C4-2B (cell line): ENCODE measurements around the gene MKI67.
"Not testable (repeated sequence)": the region's sequence is repeated elsewhere in the genome, so short reads cannot be mapped to it uniquely, and the experiment has no call there.

Experiments
- H3K27ac ChIP-seq: fragments of 450-650 bp; 2 replicates; pipeline ENCODE4 v1.5.1; 2017
- ZFX ChIP-seq: fragments of 450-650 bp; IDR thresholded peaks from 2 replicates; pipeline ENCODE4 v1.6.1; 2017
- TF ChIP-seq, protein P1 (sequence below): fragments of 450-650 bp; conservative IDR thresholded peaks from 2 replicates; pipeline ENCODE4 v1.5.1; 2017; ENCODE audit warnings: mild to moderate bottlenecking

Gene MKI67

GRCh38 chr10:128095027-128095752 lies 31.0 kb downstream of the MKI67 start:
- H3K27ac ChIP-seq: no peak overlapping the region
- TF ChIP-seq, protein P1, sequence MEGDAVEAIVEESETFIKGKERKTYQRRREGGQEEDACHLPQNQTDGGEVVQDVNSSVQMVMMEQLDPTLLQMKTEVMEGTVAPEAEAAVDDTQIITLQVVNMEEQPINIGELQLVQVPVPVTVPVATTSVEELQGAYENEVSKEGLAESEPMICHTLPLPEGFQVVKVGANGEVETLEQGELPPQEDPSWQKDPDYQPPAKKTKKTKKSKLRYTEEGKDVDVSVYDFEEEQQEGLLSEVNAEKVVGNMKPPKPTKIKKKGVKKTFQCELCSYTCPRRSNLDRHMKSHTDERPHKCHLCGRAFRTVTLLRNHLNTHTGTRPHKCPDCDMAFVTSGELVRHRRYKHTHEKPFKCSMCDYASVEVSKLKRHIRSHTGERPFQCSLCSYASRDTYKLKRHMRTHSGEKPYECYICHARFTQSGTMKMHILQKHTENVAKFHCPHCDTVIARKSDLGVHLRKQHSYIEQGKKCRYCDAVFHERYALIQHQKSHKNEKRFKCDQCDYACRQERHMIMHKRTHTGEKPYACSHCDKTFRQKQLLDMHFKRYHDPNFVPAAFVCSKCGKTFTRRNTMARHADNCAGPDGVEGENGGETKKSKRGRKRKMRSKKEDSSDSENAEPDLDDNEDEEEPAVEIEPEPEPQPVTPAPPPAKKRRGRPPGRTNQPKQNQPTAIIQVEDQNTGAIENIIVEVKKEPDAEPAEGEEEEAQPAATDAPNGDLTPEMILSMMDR: no peak
- no peak for TF ChIP-seq ZFX

DNA sequence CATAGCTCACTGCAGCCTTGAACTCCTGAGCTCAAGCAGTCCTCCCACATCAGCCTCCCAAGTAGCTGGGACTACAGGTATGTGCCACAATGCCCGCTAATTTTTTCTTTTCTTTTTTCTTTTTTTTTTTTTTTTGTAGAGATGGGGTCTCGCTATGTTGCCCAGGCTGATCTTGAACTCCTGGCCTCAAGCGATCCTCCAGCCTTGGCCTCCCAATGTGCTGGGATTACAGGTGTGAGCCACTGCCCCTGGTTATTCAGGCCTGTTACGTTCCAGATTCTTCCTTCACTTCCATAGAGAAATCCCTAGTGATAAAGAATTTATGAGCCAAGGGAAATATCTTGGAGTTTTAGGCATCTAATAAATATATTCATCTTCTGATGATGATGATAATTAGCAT lies 31.6 kb downstream of the MKI67 start:
- not testable (repeated sequence) for H3K27ac ChIP-seq

GRCh38 chr10:128092454-128092853 lies 33.8 kb downstream of the MKI67 start:
- H3K27ac ChIP-seq: no peak overlapping the region
- TF ChIP-seq ZFX: no peak
- TF ChIP-seq, protein P1: no peak

- TF ChIP-seq, protein P1: no peak
- no peak for TF ChIP-seq ZFX
- H3K27ac ChIP-seq: no peak overlapping the region
These were observed 34.5 kb downstream of the MKI67 start for GRCh38 chr10:128091636-128092210.

DNA sequence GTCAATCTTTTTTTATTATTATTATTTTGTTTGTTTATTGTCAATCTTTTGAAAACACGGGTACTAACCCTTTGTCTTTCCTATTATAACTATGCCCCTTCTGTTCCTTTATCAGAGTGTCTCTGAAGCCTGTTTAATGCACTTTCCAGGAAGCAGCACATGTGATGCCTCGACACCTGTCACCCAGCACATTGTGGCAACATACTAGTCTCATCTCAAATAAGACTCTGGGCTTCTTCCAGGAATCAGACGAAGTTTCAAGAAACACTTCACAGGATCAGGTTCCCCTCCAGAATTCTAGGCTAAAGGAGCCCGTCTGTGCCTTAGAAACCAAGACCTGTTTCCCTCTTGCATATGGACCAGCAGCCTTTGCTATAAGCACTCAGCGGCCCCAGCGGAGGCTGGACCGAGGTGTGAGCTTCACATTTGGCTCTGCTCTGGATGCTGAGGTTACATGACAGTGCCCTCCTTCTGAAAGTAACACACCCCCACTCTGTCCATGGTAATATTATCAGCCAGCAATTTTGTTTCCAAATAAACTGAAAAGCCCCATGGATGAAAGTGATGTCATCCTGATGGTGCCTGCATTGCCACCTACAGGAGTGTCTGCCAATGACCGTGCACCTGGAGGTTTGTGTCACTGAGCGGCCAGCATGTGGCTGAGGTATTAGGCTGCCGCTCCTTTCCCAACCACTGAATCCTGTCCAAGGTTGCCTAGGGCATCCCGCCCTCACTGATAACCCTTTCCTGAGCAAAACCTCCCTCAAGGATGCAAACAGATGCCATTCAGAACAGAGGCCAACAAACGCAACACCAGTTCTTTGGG lies 38.1 kb downstream of the MKI67 start:
- no peak overlapping the region for H3K27ac ChIP-seq
- TF ChIP-seq ZFX: no peak
- TF ChIP-seq, protein P1: no peak; the same call in 1 of the 2 replicates

GRCh38 chr10:128087146-128087883 lies 38.9 kb downstream of the MKI67 start:
- TF ChIP-seq, protein P1: no peak
- no peak for TF ChIP-seq ZFX
- H3K27ac ChIP-seq: no peak overlapping the region

- TF ChIP-seq ZFX: no peak
- TF ChIP-seq, protein P1: no peak
- H3K27ac ChIP-seq: no peak overlapping the region
These were observed 40.0 kb downstream of the MKI67 start for GRCh38 chr10:128086003-128086863.
